Neural cell (in vitro differentiated cells): ENCODE data around the gene HSD11B1L.

ENCODE experiments used
- CTCF ChIP-seq: fragments of 450-650 bp; IDR thresholded peaks from 2 replicates; pipeline ENCODE4 v1.5.1; 2014; ENCODE audit warnings: antibody characterized with exemption, mild to moderate bottlenecking, moderate library complexity; ENCODE audit not compliant: poor library complexity, severe bottlenecking
- EZH2 ChIP-seq: fragments of 200-600, 300-800 bp; shearing (Covaris generic), sonication (generic); IDR thresholded peaks from 2 replicates; pipeline ENCODE4 v1.6.1; 2014; ENCODE audit warnings: antibody characterized with exemption, low read length, borderline replicate concordance, mild to moderate bottlenecking; ENCODE audit not compliant: insufficient read depth, poor library complexity, severe bottlenecking
- POLR2AphosphoS5 ChIP-seq: IDR thresholded peaks from 2 replicates; pipeline ENCODE4 v1.6.1; 2012
- RAD21 ChIP-seq: fragments of 450-650 bp; conservative IDR thresholded peaks from 2 replicates; pipeline ENCODE4 v1.6.1; 2014; ENCODE audit warnings: antibody characterized with exemption, mild to moderate bottlenecking, moderate library complexity
- REST ChIP-seq: IDR thresholded peaks from 2 replicates; pipeline ENCODE4 v1.6.1; 2012; ENCODE audit warnings: borderline replicate concordance

GRCh38 chr19:5690955-5691821 is 10.4 kb downstream of the HSD11B1L start:
- no peak for TF ChIP-seq CTCF
- TF ChIP-seq REST = no peak
- no peak for TF ChIP-seq RAD21
- no peak for TF ChIP-seq EZH2
- no peak for TF ChIP-seq POLR2AphosphoS5
